ENCODE data around the gene SMURF2. TPM values are rescaled to one million over a fixed set of nuclear protein-coding genes. Genes with fewer than 3 reads are reported as not detected.

Gene SMURF2
- total and polyA plus RNA-seq, 2 donors (not counting 1 experiment from before 2014, with no cell fraction given): 96.3 to 108 TPM

DNA sequence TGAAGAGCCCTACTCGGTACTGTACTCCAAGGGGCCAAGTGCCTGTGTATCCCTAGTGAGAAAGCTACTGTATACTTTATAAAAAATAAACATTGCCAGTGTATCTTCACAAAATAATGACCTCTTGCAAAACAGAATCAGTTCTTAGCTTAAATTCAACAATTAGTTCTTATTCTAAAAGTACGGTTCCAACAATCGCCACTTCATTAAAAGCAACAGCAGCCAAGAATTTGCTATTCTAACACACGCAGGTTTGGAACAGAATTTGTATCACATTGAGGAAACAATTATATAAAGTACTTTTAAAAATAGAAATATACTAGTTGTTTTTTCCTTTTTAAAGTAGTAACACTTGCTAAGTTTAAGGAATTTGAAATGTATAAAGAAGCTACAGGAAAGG is 106.8 kb downstream of the SMURF2 start:
- H3K9me3 ChIP-seq (ENCODE audit: control insufficient read depth, insufficient read depth, low read depth, low read length): no peaks in the 10 kb centered on the region
- H3K79me2 ChIP-seq (ENCODE audit: control insufficient read depth, insufficient read depth, low read length): peaks cover 26% of the 10 kb centered on the region

DNA sequence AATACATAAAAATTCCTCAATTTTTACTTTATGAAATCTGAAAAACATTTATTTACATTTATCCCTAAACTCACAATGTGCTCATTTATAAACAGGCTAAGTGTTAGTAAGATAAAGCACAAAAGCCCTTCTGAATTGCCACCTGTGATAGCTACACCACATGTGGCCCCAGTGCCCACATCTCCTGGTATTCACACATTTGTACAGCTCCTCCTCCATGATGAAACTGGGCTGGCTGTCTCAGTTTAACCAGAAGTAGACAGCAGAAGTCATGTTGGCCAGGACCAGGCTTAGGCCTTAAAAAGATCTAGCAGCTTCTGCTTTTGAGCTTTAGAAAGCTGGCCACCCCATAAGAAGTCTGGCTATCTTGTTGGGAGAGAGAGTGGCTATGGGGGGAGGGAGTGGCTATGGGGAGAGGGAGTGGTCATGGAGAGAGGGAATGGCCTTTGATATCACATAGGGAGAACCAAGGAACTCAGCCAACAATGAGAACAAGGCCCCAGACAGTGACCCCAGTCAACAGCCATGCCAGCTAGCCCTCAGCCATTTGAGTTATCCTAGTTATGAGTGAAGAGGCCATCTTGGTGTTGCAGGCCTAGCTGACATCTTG is 108.0 kb downstream of the SMURF2 start:
- no peaks in the 10 kb centered on the region for H3K4me1 ChIP-seq (ENCODE audit: control insufficient read depth, extremely low read depth, insufficient read depth, low read length)
- H4K20me1 ChIP-seq (ENCODE audit: control insufficient read depth, extremely low read depth, insufficient read depth, low read length): no peaks in the 10 kb centered on the region
- no peak for TF ChIP-seq EZH2 (IDR thresholded peaks at IDR 0.05; ENCODE audit: low read length, missing control alignments)
- TF ChIP-seq, protein P1, sequence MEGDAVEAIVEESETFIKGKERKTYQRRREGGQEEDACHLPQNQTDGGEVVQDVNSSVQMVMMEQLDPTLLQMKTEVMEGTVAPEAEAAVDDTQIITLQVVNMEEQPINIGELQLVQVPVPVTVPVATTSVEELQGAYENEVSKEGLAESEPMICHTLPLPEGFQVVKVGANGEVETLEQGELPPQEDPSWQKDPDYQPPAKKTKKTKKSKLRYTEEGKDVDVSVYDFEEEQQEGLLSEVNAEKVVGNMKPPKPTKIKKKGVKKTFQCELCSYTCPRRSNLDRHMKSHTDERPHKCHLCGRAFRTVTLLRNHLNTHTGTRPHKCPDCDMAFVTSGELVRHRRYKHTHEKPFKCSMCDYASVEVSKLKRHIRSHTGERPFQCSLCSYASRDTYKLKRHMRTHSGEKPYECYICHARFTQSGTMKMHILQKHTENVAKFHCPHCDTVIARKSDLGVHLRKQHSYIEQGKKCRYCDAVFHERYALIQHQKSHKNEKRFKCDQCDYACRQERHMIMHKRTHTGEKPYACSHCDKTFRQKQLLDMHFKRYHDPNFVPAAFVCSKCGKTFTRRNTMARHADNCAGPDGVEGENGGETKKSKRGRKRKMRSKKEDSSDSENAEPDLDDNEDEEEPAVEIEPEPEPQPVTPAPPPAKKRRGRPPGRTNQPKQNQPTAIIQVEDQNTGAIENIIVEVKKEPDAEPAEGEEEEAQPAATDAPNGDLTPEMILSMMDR (conservative IDR thresholded peaks at IDR 0.05 in 1 of 2, IDR thresholded peaks at IDR 0.05 in 1 of 2; ENCODE audit: low read depth in 1 of 2, low read length in 2 of 2): no peak
- H3K4me2 ChIP-seq (ENCODE audit: extremely low read depth, insufficient read depth, low read length): no peak overlapping the region
- no peaks in the 10 kb centered on the region for H3K27me3 ChIP-seq (ENCODE audit: control insufficient read depth, insufficient read depth, low read length)
- H3K79me2 ChIP-seq (ENCODE audit: control insufficient read depth, insufficient read depth, low read length): peaks cover 23% of the 10 kb centered on the region
- H3K27ac ChIP-seq (ENCODE audit: insufficient read depth, low read length): peak overlapping the region; percentile 10
- no peak overlapping the region for H2AFZ ChIP-seq (ENCODE audit: low read length)
- H3K9me3 ChIP-seq (ENCODE audit: control insufficient read depth, insufficient read depth, low read depth, low read length): no peaks in the 10 kb centered on the region
- peaks cover 25% of the 10 kb centered on the region for H3K36me3 ChIP-seq (ENCODE audit: control insufficient read depth, insufficient read depth, low read length)
- no peak overlapping the region for H3K4me3 ChIP-seq (replicated peaks in 1 of 4; ENCODE audit: control extremely low read depth in 1 of 4, insufficient read depth in 1 of 4, low read depth in 3 of 4, low read length in 4 of 4)
- DNase-seq (ENCODE audit: low read depth in 2 of 2): no peak
- no peak overlapping the region for H3K9ac ChIP-seq (ENCODE audit: insufficient read depth, low read length)

More for the DNA sequence above, 106.8 kb downstream of the SMURF2 start:
- Histone ChIP-seq H3K4me3 (replicated peaks in 1 of 4; ENCODE audit: control extremely low read depth in 1 of 4, insufficient read depth in 1 of 4, low read depth in 3 of 4, low read length in 4 of 4) (no peak overlapping the region), H2AFZ (ENCODE audit: low read length) (no peak overlapping the region), H4K20me1 (ENCODE audit: control insufficient read depth, extremely low read depth, insufficient read depth, low read length) (no peaks in the 10 kb centered on the region), H3K27ac (ENCODE audit: insufficient read depth, low read length) (no peak overlapping the region), H3K4me1 (ENCODE audit: control insufficient read depth, extremely low read depth, insufficient read depth, low read length) (no peaks in the 10 kb centered on the region), H3K9ac (ENCODE audit: insufficient read depth, low read length) (no peak overlapping the region), H3K4me2 (ENCODE audit: extremely low read depth, insufficient read depth, low read length) (no peak overlapping the region), H3K27me3 (ENCODE audit: control insufficient read depth, insufficient read depth, low read length) (no peaks in the 10 kb centered on the region), H3K36me3 (ENCODE audit: control insufficient read depth, insufficient read depth, low read length) (peaks cover 25% of the 10 kb centered on the region)
- DNase-seq (ENCODE audit: low read depth in 2 of 2): no peak
- TF ChIP-seq, protein P1 (conservative IDR thresholded peaks at IDR 0.05 in 1 of 2, IDR thresholded peaks at IDR 0.05 in 1 of 2; ENCODE audit: low read depth in 1 of 2, low read length in 2 of 2): no peak
- no peak for TF ChIP-seq EZH2 (IDR thresholded peaks at IDR 0.05; ENCODE audit: low read length, missing control alignments)

DNA sequence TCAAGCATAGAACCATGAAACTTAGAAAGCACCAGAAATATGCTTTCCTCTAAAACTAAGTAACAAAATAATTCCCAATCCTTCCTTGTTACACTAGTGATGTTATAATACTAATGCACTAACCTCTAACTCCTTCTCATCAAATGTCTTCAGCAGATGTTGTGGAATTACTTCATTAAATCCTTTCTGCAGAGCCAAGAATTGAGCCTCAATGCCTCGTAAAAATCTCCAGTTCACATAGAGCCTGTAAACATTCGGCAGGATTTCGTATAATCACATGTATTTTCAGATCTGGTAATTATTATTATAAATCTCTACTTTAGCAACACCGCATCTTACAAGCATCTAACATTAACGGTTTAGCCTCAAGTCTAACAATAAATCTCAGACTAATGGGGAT is 110.6 kb downstream of the SMURF2 start:
- Histone ChIP-seq H3K79me2 (ENCODE audit: control insufficient read depth, insufficient read depth, low read length) (peaks cover 22% of the 10 kb centered on the region), H3K4me2 (ENCODE audit: extremely low read depth, insufficient read depth, low read length) (no peak overlapping the region), H3K36me3 (ENCODE audit: control insufficient read depth, insufficient read depth, low read length) (peaks cover 22% of the 10 kb centered on the region), H3K9ac (ENCODE audit: insufficient read depth, low read length) (no peak overlapping the region), H3K9me3 (ENCODE audit: control insufficient read depth, insufficient read depth, low read depth, low read length) (no peaks in the 10 kb centered on the region), H4K20me1 (ENCODE audit: control insufficient read depth, extremely low read depth, insufficient read depth, low read length) (no peaks in the 10 kb centered on the region), H3K4me3 (replicated peaks in 1 of 4; ENCODE audit: control extremely low read depth in 1 of 4, insufficient read depth in 1 of 4, low read depth in 3 of 4, low read length in 4 of 4) (no peak overlapping the region), H2AFZ (ENCODE audit: low read length) (no peak overlapping the region), H3K27ac (ENCODE audit: insufficient read depth, low read length) (no peak overlapping the region), H3K4me1 (ENCODE audit: control insufficient read depth, extremely low read depth, insufficient read depth, low read length) (no peaks in the 10 kb centered on the region), H3K27me3 (ENCODE audit: control insufficient read depth, insufficient read depth, low read length) (no peaks in the 10 kb centered on the region)
- TF ChIP-seq, protein P1 (conservative IDR thresholded peaks at IDR 0.05 in 1 of 2, IDR thresholded peaks at IDR 0.05 in 1 of 2; ENCODE audit: low read depth in 1 of 2, low read length in 2 of 2): no peak
- TF ChIP-seq EZH2 (IDR thresholded peaks at IDR 0.05; ENCODE audit: low read length, missing control alignments): no peak
- no peak for DNase-seq (ENCODE audit: low read depth in 2 of 2)
